HT1080 (cell line): ENCODE results near the gene FMN2. TPM values are rescaled to one million over a fixed set of nuclear protein-coding genes. Genes with fewer than 3 reads are reported as not detected.

Experiments
- DNase-seq: peaks from one replicate; pipeline ENCODE4 v3.0.0-alpha.2; 2015; ENCODE audit warnings: low read depth
- polyA plus RNA-seq, 2 experiments: library from polyadenylated mRNA; depleted of rRNA; stranded (reverse); fragments of >200 nt; gene quantifications; 2 replicates each; pipeline ENCODE4 v1.2.3, GENCODE V29; 2015
- total RNA-seq: library from RNA; depleted of rRNA; stranded (reverse); fragments of >200 nt; shearing (Covaris generic); gene quantifications from 2 replicates; pipeline ENCODE4 v1.2.3, GENCODE V29; 2014; rRNA removed

Gene FMN2
- 0.80 and 1.3 TPM in 2 replicates for total RNA-seq
- 19.6 and 20.7 TPM in 2 replicates for polyA plus RNA-seq (2015; cell fraction: cytosol; rRNA removed)
- polyA plus RNA-seq (2015; cell fraction: nucleus; rRNA removed), result 11.5 and 13.8 TPM in 2 replicates

GRCh38 chr1:240091614-240092300 lies at the start of gene FMN2:
Gene FMN2 (plus strand): TSS chr1:240091883. CDS start chr1:240092110, 227 bp downstream.
- peak; percentile 64 for DNase-seq

- peak; percentile 10 for DNase-seq
Observed at GRCh38 chr1:240044620-240045019, 47.1 kb upstream of the FMN2 start.

GRCh38 chr1:240046000-240046399 lies 45.7 kb upstream of the FMN2 start:
- DNase-seq, result no peak

DNA sequence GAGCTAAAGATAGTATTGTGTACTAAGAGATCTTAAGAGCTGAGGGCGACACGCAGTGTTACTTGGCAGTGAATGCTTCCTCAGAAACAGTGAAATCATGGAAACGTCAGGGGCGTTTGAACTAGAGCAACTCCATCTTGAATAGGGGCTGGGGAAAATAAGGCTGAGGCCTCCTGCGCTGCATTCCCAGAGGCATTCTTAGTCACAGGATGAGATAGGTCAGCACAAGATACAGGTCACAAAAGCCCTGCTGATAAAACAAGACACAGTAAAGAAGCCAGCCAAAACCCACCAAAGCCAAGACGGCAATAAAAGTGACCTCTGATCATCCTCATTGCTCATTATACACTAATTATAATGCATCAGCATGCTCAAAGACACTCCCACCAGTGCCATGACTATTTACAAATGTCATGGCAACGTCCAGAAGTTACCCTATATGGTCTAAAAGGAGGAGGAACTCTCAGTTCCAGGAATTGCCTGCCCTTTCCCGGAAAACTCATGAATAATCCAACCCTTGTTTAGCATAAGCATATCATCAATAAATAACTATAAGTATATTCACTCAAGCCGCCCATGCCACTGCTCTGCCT lies 37.5 kb upstream of the FMN2 start:
- no peak for DNase-seq

- DNase-seq, result no peak
Observed at GRCh38 chr1:240055936-240056335, 35.7 kb upstream of the FMN2 start.

DNA sequence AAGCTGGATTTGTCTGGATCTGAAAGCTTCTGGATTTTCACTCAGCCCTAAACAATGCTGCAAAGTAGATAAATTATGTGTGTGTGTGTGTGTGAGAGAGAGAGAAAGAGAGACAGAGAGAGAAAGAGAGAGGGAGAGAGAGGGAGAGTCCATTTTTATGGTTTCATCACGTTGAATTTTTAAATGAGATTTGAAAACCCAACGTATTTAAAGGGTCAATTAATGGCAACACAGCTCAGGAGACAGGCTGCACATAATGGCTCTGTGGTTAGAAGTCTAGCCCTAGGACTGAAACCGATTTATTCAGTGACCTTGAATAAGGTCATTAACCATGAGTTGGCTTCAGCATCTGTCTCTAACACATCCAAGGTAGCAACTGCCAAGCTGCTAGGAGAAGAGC lies 35.3 kb upstream of the FMN2 start:
- no peak for DNase-seq

GRCh38 chr1:240058049-240058448 lies 33.6 kb upstream of the FMN2 start:
- DNase-seq, result no peak

- no peak for DNase-seq
Observed at GRCh38 chr1:240068961-240069360, 22.7 kb upstream of the FMN2 start.

- DNase-seq, result no peak
Observed at GRCh38 chr1:240070188-240070587, 21.5 kb upstream of the FMN2 start.

DNA sequence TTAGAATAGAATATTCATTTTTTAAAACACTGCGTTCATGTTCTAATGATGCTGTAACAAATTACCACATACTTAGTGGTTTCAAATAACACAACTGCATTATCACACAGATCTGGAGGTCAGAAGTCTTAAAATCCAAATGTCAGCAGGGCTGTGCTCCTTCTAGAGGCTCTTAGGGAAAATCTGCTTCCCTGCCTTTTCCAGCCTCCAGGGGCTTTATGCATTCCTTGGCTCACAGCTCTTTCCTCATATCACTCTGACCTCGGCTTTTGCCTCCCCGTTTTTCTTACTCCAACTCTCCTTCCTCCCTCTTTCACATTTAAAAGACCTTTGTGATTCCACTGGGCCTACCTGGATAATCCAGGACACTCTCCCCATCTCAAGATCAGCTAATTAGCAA lies 18.6 kb upstream of the FMN2 start:
- DNase-seq, result no peak

GRCh38 chr1:240074422-240074821 lies 17.3 kb upstream of the FMN2 start:
- DNase-seq, result no peak

- DNase-seq, result no peak
Observed at GRCh38 chr1:240074908-240075307, 16.8 kb upstream of the FMN2 start.

- no peak for DNase-seq
Observed at GRCh38 chr1:240084337-240084736, 7.3 kb upstream of the FMN2 start.

DNA sequence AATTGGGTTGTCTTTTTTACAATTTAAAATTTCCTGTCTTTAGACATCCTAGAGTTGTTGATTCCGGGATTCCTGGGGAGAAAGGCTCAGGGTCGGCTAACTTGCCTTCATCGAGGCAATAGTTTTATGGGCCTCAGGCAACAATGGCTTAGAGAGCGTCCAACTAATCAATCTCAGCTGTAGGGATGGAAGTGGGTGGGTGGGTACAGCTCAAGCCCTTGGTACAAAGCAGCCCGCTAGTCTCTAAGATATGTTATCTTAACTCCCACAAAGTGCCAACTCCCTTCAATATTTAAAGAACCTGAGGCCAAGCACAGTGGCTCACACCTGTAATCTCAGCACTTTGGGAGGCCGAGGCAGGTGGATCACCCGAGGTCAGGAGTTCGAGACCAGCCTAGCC lies 6.9 kb upstream of the FMN2 start:
- DNase-seq, result no peak

DNA sequence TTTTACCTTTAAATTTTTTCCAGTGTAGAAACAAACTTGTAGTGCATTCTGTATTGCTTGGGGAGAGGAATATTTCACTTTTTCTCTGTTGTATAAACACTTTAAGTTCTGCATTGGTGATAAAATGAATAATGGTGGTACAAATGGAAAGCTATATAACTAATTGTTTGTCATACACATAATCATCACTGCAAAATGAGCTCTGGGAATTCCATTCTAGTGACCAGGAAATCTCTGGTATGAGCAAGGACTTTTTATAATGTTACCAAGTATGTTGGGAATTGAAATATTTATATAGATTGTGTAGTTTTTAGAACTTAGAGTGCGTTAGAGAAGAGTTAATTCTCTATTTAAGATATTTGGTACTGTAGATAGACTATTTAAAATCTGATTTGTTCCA lies 5.0 kb upstream of the FMN2 start:
- DNase-seq, result peak; percentile 30

- DNase-seq, result no peak
Observed at GRCh38 chr1:240090014-240090413, 1.7 kb upstream of the FMN2 start.

GRCh38 chr1:240090957-240091600 lies 604 bp upstream of the FMN2 start:
- no peak for DNase-seq

DNA sequence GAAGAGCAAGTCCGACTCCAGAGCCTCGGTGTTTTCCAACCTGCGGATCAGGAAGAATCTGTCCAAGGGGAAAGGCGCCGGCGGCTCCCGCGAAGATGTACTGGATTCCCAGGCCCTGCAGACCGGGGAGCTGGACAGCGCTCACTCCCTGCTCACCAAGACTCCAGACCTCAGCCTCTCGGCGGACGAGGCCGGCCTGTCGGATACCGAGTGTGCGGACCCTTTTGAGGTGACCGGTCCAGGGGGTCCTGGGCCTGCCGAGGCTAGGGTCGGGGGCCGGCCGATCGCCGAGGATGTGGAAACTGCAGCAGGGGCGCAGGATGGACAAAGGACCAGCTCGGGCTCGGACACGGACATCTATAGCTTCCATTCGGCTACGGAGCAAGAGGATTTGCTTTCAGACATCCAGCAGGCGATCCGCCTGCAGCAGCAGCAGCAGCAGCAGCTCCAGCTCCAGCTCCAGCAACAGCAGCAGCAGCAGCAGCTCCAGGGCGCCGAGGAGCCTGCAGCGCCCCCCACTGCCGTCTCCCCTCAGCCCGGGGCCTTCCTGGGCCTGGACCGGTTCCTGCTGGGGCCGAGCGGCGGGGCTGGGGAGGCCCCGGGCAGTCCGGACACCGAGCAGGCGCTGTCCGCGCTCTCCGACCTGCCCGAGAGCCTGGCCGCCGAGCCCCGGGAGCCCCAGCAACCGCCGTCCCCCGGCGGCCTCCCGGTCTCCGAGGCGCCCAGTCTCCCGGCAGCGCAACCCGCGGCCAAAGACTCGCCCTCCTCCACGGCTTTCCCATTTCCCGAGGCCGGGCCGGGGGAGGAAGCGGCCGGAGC lies 827 bp downstream of the FMN2 start:
- peak; percentile 59 for DNase-seq

- no peak for DNase-seq
Observed at GRCh38 chr1:240093120-240093961, 1.7 kb downstream of the FMN2 start.

GRCh38 chr1:240094041-240094722 lies 2.5 kb downstream of the FMN2 start:
- DNase-seq, result no peak
